Liver (tissue), 9 donors: ENCODE measurements around the gene FLOT1. TPM values are rescaled to one million over a fixed set of nuclear protein-coding genes. Genes with fewer than 3 reads are reported as not detected.

Source experiments
- DNase-seq: peaks from one replicate; pipeline ENCODE4 v3.0.0-alpha.2; 2017; ENCODE audit warnings: low spot score
- H3K27ac ChIP-seq, 2 donors: one replicate each; pipeline ENCODE4 v1.7.0; 2013; ENCODE audit warnings: inconsistent platforms in 2 of 2, low read length in 2 of 2, control low read depth in 1 of 2, low read depth in 1 of 2, mild to moderate bottlenecking in 1 of 2
- H3K27me3 ChIP-seq, 4 donors: one replicate each; pipeline versions ENCODE4 v1.6.1 to v1.7.0; 2013; ENCODE audit warnings: low read length in 3 of 4, inconsistent platforms in 1 of 4, mild to moderate bottlenecking in 1 of 4, moderate library complexity in 1 of 4; ENCODE audit not compliant: control insufficient read depth in 4 of 4, insufficient read depth in 4 of 4
- H3K36me3 ChIP-seq, 4 donors: one replicate each; pipeline versions ENCODE4 v1.6.1 to v1.7.0; 2013; ENCODE audit warnings: low read length in 3 of 4, mild to moderate bottlenecking in 3 of 4, low read depth in 1 of 4, moderate library complexity in 1 of 4; ENCODE audit not compliant: control insufficient read depth in 4 of 4, insufficient read depth in 3 of 4
- H3K4me1 ChIP-seq, 4 donors: one replicate each; pipeline versions ENCODE4 v1.6.1 to v1.7.0; 2013; ENCODE audit warnings: low read length in 3 of 4, mild to moderate bottlenecking in 3 of 4, moderate library complexity in 1 of 4; ENCODE audit not compliant: control insufficient read depth in 4 of 4, insufficient read depth in 4 of 4
- H3K4me3 ChIP-seq, 3 donors: one replicate each; pipeline versions ENCODE4 v1.6.1 to v1.7.0; 2013; ENCODE audit warnings: low read length in 3 of 3, control low read depth in 1 of 3, low read depth in 1 of 3, mild to moderate bottlenecking in 1 of 3
- H3K9ac ChIP-seq, 2 donors: one replicate each; pipeline ENCODE4 v1.7.0; 2013; ENCODE audit warnings: low read length in 2 of 2, mild to moderate bottlenecking in 2 of 2, moderate library complexity in 2 of 2, control low read depth in 1 of 2, low read depth in 1 of 2
- H3K9me3 ChIP-seq, 4 donors: one replicate each; pipeline versions ENCODE4 v1.6.1 to v1.7.0; 2013; ENCODE audit warnings: low read length in 3 of 4; ENCODE audit not compliant: control insufficient read depth in 4 of 4
- ATF3 ChIP-seq: IDR thresholded peaks from 2 replicates; pipeline ENCODE4 v1.6.1; 2016; ENCODE audit warnings: antibody characterized with exemption
- CTCF ChIP-seq: fragments of 150-350 bp; IDR thresholded peaks from 2 replicates; pipeline ENCODE4 v1.5.1; 2017; ENCODE audit warnings: improper control_type of control experiment, low read depth, low read length; ENCODE audit not compliant: missing input control
- EGR1 ChIP-seq, 2 donors: IDR thresholded peaks; 2 replicates each; pipeline ENCODE4 v1.6.1; 2016 to 2018; ENCODE audit warnings: antibody characterized with exemption in 2 of 2, low read depth in 2 of 2
- FOXA1 ChIP-seq: IDR thresholded peaks from 2 replicates; pipeline ENCODE4 v1.6.1; 2016; ENCODE audit warnings: antibody characterized with exemption
- FOXA2 ChIP-seq: IDR thresholded peaks from 2 replicates; pipeline ENCODE4 v1.6.1; 2016; ENCODE audit warnings: antibody characterized with exemption
- GABPA ChIP-seq, 2 donors: IDR thresholded peaks in 1 of 2; conservative IDR thresholded peaks in 1 of 2; 2 replicates each; pipeline ENCODE4 v1.6.1; 2016; ENCODE audit warnings: antibody characterized with exemption in 2 of 2, mild to moderate bottlenecking in 1 of 2, moderate library complexity in 1 of 2
- HNF4A ChIP-seq, 2 donors: conservative IDR thresholded peaks; 2 replicates each; pipeline ENCODE4 v1.6.1; 2016; ENCODE audit warnings: antibody characterized with exemption in 2 of 2, mild to moderate bottlenecking in 2 of 2
- HNF4G ChIP-seq: IDR thresholded peaks from 2 replicates; pipeline ENCODE4 v1.6.1; 2016; ENCODE audit warnings: antibody characterized with exemption
- JUND ChIP-seq, 2 donors: IDR thresholded peaks; 2 replicates each; pipeline ENCODE4 v1.6.1; 2016; ENCODE audit warnings: antibody characterized with exemption in 2 of 2
- MAX ChIP-seq: IDR thresholded peaks from 2 replicates; pipeline ENCODE4 v1.6.1; 2016; ENCODE audit warnings: antibody characterized with exemption
- NR2F2 ChIP-seq: IDR thresholded peaks from 2 replicates; pipeline ENCODE4 v1.6.1; 2016; ENCODE audit warnings: antibody characterized with exemption
- RAD21 ChIP-seq, 2 donors: IDR thresholded peaks; 2 replicates each; pipeline ENCODE4 v1.6.1; 2016; ENCODE audit warnings: antibody characterized with exemption in 2 of 2, mild to moderate bottlenecking in 2 of 2
- REST ChIP-seq: IDR thresholded peaks from 2 replicates; pipeline ENCODE4 v1.6.1; 2016; ENCODE audit warnings: antibody characterized with exemption, mild to moderate bottlenecking
- RXRA ChIP-seq, 2 donors: IDR thresholded peaks; 2 replicates each; pipeline ENCODE4 v1.6.1; 2017 to 2018; ENCODE audit warnings: antibody characterized with exemption in 2 of 2, mild to moderate bottlenecking in 1 of 2
- SP1 ChIP-seq: IDR thresholded peaks from 2 replicates; pipeline ENCODE4 v1.6.1; 2018; ENCODE audit warnings: antibody characterized with exemption, mild to moderate bottlenecking
- TAF1 ChIP-seq: conservative IDR thresholded peaks from 2 replicates; pipeline ENCODE4 v1.6.1; 2016; ENCODE audit warnings: antibody characterized with exemption, mild to moderate bottlenecking
- YY1 ChIP-seq: IDR thresholded peaks from 2 replicates; pipeline ENCODE4 v1.6.1; 2016; ENCODE audit warnings: antibody characterized with exemption, mild to moderate bottlenecking
- ZBTB33 ChIP-seq: IDR thresholded peaks from 2 replicates; pipeline ENCODE4 v1.6.1; 2016; ENCODE audit warnings: antibody characterized with exemption
- WGBS: extraction: QIAGEN DNeasy Blood & Tissue Kit; methylation state at CpG from one replicate; pipeline ENCODE4 v1.1.7; 2013; 5-methylcytosine and 5-hydroxymethylcytosine counted together
- polyA plus RNA-seq, 2 donors: library from polyadenylated mRNA; stranded (reverse) in 1 of 2; unstranded in 1 of 2; fragments of 200-250 nt in 1 of 2; fragments of >200 nt in 1 of 2; fragmentation: Nextera tagmentation in 1 of 2; extraction: Ambion mirVana in 1 of 2; gene quantifications; one replicate each; pipeline versions ENCODE4 v1.2.1 to v1.2.3, GENCODE V29; 2013 to 2015
- total RNA-seq, 2 donors: library from RNA; depleted of rRNA; stranded (reverse); fragments of >200 nt; gene quantifications; one replicate each; pipeline ENCODE4 v1.2.3, GENCODE V29; 2014
- donor health status: healthy.
- donor health status: healthy.
- donor health status: healthy.
- donor health status: healthy.
- donor health status: healthy.

The FLOT1 gene
- total and polyA plus RNA-seq, 4 donors, result 38.6 to 99.8 (median 59.5) TPM

- Histone ChIP-seq H3K4me3 (no peak overlapping the region), H3K4me1 (peaks cover 17 to 54% (median 42%) of the 10 kb centered on the region in 4 donors), H3K9me3 (no peaks in the 10 kb centered on the region), H3K27ac (peak overlapping the region; percentile 69 to 79), H3K36me3 (no peaks in the 10 kb centered on the region), H3K9ac (no peak overlapping the region), H3K27me3 (no peaks in the 10 kb centered on the region)
- DNase-seq, result no peak
- 65% methylated on average over 4 of the region's 4 CpGs for WGBS
- TF ChIP-seq HNF4G (no peak), JUND (IDR thresholded peaks at IDR 0.05) (no peak), SP1 (no peak), FOXA1 (no peak), NR2F2 (no peak), FOXA2 (no peak), HNF4A (conservative IDR thresholded peaks at IDR 0.05) (no peak), MAX (no peak)
Measured at GRCh38 chr6:30689985-30690384, 52.5 kb downstream of the FLOT1 start.

- no peaks in the 10 kb centered on the region for H3K27me3 ChIP-seq
- no peak overlapping the region for H3K9ac ChIP-seq
- WGBS, result 89% methylated on average over 11 of the region's 11 CpGs
- DNase-seq, result no peak
- TF ChIP-seq HNF4G, result no peak
- no peak for TF ChIP-seq MAX
- no peak for TF ChIP-seq ATF3
- no peak for TF ChIP-seq CTCF
- TF ChIP-seq FOXA2, result no peak
- no peak for TF ChIP-seq YY1
- TF ChIP-seq EGR1 (IDR thresholded peaks at IDR 0.05; ENCODE audit: low read depth in 2 of 2), result no peak
- no peak for TF ChIP-seq RAD21 (IDR thresholded peaks at IDR 0.05)
- no peak for TF ChIP-seq HNF4A (conservative IDR thresholded peaks at IDR 0.05)
- TF ChIP-seq RXRA (IDR thresholded peaks at IDR 0.05), result no peak
- TF ChIP-seq JUND (IDR thresholded peaks at IDR 0.05), result no peak
- TF ChIP-seq SP1, result no peak
- no peak for TF ChIP-seq GABPA (IDR thresholded peaks at IDR 0.05 in 1 of 2, conservative IDR thresholded peaks at IDR 0.05 in 1 of 2)
- TF ChIP-seq NR2F2, result no peak
- TF ChIP-seq TAF1, result no peak
- no peak for TF ChIP-seq REST
- no peak for TF ChIP-seq ZBTB33
- no peak for TF ChIP-seq FOXA1
- no peak overlapping the region for H3K27ac ChIP-seq
- H3K36me3 ChIP-seq, result no peaks in the 10 kb centered on the region
- no peak overlapping the region for H3K4me3 ChIP-seq
- H3K4me1 ChIP-seq, result peaks cover 20 to 57% (median 42%) of the 10 kb centered on the region in 4 donors
- no peaks in the 10 kb centered on the region for H3K9me3 ChIP-seq
Measured at GRCh38 chr6:30689022-30689865, 53.2 kb downstream of the FLOT1 start.
